Smooth muscle cell (in vitro differentiated cells): Measurements from ENCODE around the gene XXYLT1. TPM values are rescaled to one million over a fixed set of nuclear protein-coding genes. Genes with fewer than 3 reads are reported as not detected.
A peak's percentile ranks its signal among the peaks of the same experiment; 100 is the strongest.

Source experiments
- DNase-seq: peaks from one replicate; lab custom pipeline; 2025; ENCODE audit not compliant: unreplicated experiment; lab: John Stamatoyannopoulos, UW
- H2AFZ ChIP-seq: fragments of 200-600 bp; sonication (generic); 2 replicates; pipeline ENCODE4 v1.6.0; 2016; ENCODE audit warnings: antibody characterized with exemption, low read depth, mild to moderate bottlenecking
- H3F3A ChIP-seq: fragments of 200-600 bp; sonication (generic); 2 replicates; pipeline ENCODE4 v1.6.0; 2017; ENCODE audit warnings: antibody characterized with exemption, low read depth
- H3K27ac ChIP-seq: fragments of 200-600 bp; sonication (generic); 2 replicates; pipeline ENCODE4 v1.5.1; 2016; ENCODE audit warnings: low read depth, mild to moderate bottlenecking
- H3K27me3 ChIP-seq: fragments of 200-600 bp; sonication (generic); 2 replicates; pipeline ENCODE4 v1.6.1; 2016; ENCODE audit warnings: low read depth, mild to moderate bottlenecking
- H3K36me3 ChIP-seq: fragments of 200-600 bp; sonication (generic); 2 replicates; pipeline ENCODE4 v1.5.1; 2016; ENCODE audit warnings: low read depth
- H3K4me1 ChIP-seq: fragments of 200-600 bp; sonication (generic); 2 replicates; pipeline ENCODE4 v1.5.1; 2016; ENCODE audit warnings: low read depth
- H3K4me2 ChIP-seq: fragments of 200-600 bp; sonication (generic); 2 replicates; pipeline ENCODE4 v1.6.0; 2016; ENCODE audit warnings: mild to moderate bottlenecking
- H3K4me3 ChIP-seq: fragments of 200-600 bp; sonication (generic); 2 replicates; pipeline ENCODE4 v1.5.1; 2016; ENCODE audit warnings: mild to moderate bottlenecking
- H3K79me2 ChIP-seq: fragments of 200-600 bp; sonication (generic); 2 replicates; pipeline ENCODE4 v1.6.0; 2016; ENCODE audit warnings: low read depth, mild to moderate bottlenecking
- H3K9ac ChIP-seq: fragments of 200-600 bp; sonication (generic); 2 replicates; pipeline ENCODE4 v1.6.0; 2016; ENCODE audit warnings: low read depth
- H3K9me3 ChIP-seq: fragments of 200-600 bp; sonication (generic); replicated peaks from 2 replicates; pipeline ENCODE4 v1.5.1; 2016; ENCODE audit warnings: low read depth
- H4K20me1 ChIP-seq: fragments of 200-600 bp; sonication (generic); 2 replicates; pipeline ENCODE4 v1.6.0; 2016; ENCODE audit warnings: low read depth
- WGBS: methylation state at CpG from one replicate; pipeline ENCODE4 v1.1.7; 2016; ENCODE audit warnings: low lambda C conversion rate; 5-methylcytosine and 5-hydroxymethylcytosine counted together
- polyA plus RNA-seq: library from polyadenylated mRNA; unstranded; fragments of >200 nt; fragmentation: Nextera tagmentation; extraction: Ambion mirVana; gene quantifications from 2 replicates; pipeline ENCODE4 v1.2.1, GENCODE V29; 2016
- total RNA-seq: library from RNA; depleted of rRNA; stranded (reverse); fragments of >200 nt; gene quantifications from 2 replicates; pipeline ENCODE4 v1.2.3, GENCODE V29; 2014
- TF ChIP-seq, protein P1 (sequence below): fragments of 200-600 bp; sonication (generic); IDR thresholded peaks from 2 replicates; pipeline ENCODE4 v1.5.1; 2017; ENCODE audit warnings: borderline replicate concordance, mild to moderate bottlenecking, antibody characterized with exemption; ENCODE audit not compliant: insufficient read depth, poor library complexity, severe bottlenecking

Gene XXYLT1
- total and polyA plus RNA-seq, 2 experiments from 2014 or later = 22.2 to 35.4 TPM

DNA sequence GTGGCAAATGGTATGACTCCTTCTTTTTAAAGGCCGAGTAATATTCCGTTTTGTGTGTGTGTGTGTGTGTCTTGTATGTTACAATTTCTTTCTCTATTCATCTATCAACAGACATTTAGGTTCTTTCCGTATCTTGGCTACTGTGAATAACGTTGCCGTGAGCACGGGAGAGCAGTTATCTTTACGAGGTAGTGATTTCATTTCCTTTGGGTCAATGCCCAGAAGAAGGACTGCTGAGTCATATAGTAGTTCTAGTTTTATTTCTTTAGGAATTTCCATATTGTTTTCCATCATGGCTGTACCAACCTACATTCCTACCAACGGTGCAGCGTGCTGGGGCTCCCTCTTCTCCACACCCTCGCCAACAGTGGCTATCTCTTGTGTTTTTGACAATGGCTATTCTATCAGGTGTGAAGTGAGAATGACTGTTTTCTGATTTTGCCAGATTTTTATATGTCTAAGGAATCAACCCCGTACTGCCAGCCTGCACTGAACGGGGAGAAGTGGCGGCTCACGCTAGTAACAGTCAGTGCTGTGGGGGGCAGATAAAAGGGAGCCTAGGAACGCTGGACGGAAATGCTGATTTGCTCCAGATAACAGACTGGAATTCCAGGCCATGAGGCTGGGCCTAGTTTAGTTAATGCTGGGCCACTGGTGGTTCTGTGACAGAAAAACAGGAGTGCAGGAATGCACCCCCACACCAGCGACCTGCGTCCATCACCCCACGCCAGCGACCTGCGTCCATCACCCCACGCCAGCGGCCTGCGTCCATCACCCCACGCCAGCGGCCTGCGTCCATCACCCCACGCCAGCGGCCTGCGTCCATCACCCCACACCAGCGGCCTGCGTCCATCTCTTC, 168.1 kb downstream of the XXYLT1 start:
- H3K9ac ChIP-seq = peak overlapping the region; percentile 74
- no peak overlapping the region for H3K4me3 ChIP-seq
- H3F3A ChIP-seq = peaks cover 18% of the 10 kb centered on the region
- TF ChIP-seq, protein P1, sequence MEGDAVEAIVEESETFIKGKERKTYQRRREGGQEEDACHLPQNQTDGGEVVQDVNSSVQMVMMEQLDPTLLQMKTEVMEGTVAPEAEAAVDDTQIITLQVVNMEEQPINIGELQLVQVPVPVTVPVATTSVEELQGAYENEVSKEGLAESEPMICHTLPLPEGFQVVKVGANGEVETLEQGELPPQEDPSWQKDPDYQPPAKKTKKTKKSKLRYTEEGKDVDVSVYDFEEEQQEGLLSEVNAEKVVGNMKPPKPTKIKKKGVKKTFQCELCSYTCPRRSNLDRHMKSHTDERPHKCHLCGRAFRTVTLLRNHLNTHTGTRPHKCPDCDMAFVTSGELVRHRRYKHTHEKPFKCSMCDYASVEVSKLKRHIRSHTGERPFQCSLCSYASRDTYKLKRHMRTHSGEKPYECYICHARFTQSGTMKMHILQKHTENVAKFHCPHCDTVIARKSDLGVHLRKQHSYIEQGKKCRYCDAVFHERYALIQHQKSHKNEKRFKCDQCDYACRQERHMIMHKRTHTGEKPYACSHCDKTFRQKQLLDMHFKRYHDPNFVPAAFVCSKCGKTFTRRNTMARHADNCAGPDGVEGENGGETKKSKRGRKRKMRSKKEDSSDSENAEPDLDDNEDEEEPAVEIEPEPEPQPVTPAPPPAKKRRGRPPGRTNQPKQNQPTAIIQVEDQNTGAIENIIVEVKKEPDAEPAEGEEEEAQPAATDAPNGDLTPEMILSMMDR = no peak
- H3K79me2 ChIP-seq = no peaks in the 10 kb centered on the region
- 61% methylated on average over 32 of the region's 32 CpGs for WGBS
- H3K27me3 ChIP-seq = no peaks in the 10 kb centered on the region
- H2AFZ ChIP-seq = no peak overlapping the region
- peak overlapping the region; percentile 96 for H3K27ac ChIP-seq
- H3K4me2 ChIP-seq = peak overlapping the region; percentile 56
- DNase-seq = no peak
- H3K9me3 ChIP-seq = no peaks in the 10 kb centered on the region
- H3K36me3 ChIP-seq = no peaks in the 10 kb centered on the region
- peaks cover 6% of the 10 kb centered on the region for H3K4me1 ChIP-seq
- H4K20me1 ChIP-seq = no peaks in the 10 kb centered on the region

DNA sequence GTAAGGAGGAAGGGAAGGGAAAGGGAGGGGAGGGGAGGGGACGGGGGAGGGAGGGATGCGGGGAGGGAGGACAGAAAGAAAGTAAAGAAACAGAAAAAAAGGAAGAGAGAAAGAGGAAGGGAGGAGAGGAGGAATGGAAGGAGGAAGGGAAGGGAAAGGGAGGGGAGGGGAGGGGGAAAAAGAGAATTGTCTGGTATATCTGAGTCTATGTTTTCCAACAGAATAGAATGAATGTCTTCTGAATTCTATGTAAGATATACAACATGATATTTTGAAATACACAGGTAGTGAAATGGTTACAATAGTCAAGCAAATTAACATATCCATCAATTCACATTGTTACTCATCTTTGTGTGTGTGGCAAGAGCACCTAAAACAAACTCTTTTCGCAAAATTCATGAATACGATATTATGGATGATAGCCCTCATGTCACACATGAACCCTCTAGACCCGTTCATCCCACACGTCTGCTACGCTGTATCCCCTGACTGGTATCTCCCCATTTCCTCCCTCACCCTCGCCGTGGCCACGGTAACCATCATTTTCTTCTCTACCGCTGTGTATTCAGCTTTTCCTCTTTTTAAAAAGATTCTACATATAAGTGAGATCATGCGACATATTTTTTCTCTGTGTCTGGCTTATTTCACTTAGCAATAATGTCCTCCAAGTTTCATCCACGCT, 168.9 kb downstream of the XXYLT1 start:
- peak overlapping the region; percentile 96 for H3K27ac ChIP-seq
- no peaks in the 10 kb centered on the region for H4K20me1 ChIP-seq
- H3K4me3 ChIP-seq = no peak overlapping the region
- no peaks in the 10 kb centered on the region for H3K79me2 ChIP-seq
- TF ChIP-seq, protein P1 = no peak
- no peak for DNase-seq
- peaks cover 6% of the 10 kb centered on the region for H3K4me1 ChIP-seq
- no peaks in the 10 kb centered on the region for H3K36me3 ChIP-seq
- H3K9me3 ChIP-seq = no peaks in the 10 kb centered on the region
- no peak overlapping the region for H2AFZ ChIP-seq
- no peak overlapping the region for H3K4me2 ChIP-seq
- H3F3A ChIP-seq = peaks cover 18% of the 10 kb centered on the region
- H3K9ac ChIP-seq = peak overlapping the region; percentile 74
- WGBS = 85% methylated on average over 11 of the region's 13 CpGs
- H3K27me3 ChIP-seq = no peaks in the 10 kb centered on the region

DNA sequence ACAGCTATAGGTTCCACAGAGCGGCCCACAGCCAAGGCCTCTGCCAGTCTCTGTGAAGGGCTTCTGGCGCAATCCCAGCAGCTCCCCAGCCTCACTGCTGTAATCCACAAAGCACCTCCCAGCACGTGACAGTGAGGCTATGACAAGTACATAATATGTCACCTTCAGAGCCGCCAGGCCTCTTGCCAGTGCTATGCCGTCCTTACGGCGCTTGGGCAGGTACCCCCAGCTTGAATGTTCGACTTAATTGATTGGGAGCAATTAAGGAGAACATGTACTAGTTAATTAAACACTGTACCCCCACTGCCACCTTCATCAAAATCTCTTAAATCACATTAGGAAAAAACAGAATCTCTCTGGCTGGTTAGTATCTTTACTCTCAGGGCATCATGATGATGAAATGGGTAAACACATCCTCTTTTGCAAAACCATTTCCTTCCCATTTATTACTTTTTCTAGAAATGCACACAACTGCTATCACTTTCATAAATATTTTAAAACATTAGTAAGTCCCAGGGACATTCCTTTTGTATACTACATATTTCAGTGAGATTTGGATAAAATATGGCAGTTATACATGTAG, 169.9 kb downstream of the XXYLT1 start:
- H3K4me3 ChIP-seq = no peak overlapping the region
- H2AFZ ChIP-seq = no peak overlapping the region
- H3K79me2 ChIP-seq = no peaks in the 10 kb centered on the region
- no peaks in the 10 kb centered on the region for H3K27me3 ChIP-seq
- no peaks in the 10 kb centered on the region for H3K9me3 ChIP-seq
- peaks cover 18% of the 10 kb centered on the region for H3F3A ChIP-seq
- H3K9ac ChIP-seq = peak overlapping the region; percentile 51
- TF ChIP-seq, protein P1 = no peak
- no peaks in the 10 kb centered on the region for H3K36me3 ChIP-seq
- H3K4me2 ChIP-seq = peak overlapping the region; percentile 60
- peaks cover 6% of the 10 kb centered on the region for H3K4me1 ChIP-seq
- WGBS = 78% methylated on average over 8 of the region's 8 CpGs
- peak; percentile 8 for DNase-seq
- peak overlapping the region; percentile 96 for H3K27ac ChIP-seq
- no peaks in the 10 kb centered on the region for H4K20me1 ChIP-seq
